OCI-LY1 (cell line): ENCODE data around the gene FARSB.

Source experiments
- CTCF ChIP-seq: fragments of 200-600 bp; sonication (generic), shearing (Covaris generic); IDR thresholded peaks from 2 replicates; pipeline ENCODE4 v1.5.1; 2017; ENCODE audit warnings: mild to moderate bottlenecking, antibody characterized with exemption, low read length, moderate library complexity, mixed read lengths
- EZH2 ChIP-seq: fragments of 200-600 bp; sonication (generic), shearing (Covaris generic); IDR thresholded peaks from 2 replicates; pipeline ENCODE4 v1.8.0; 2017; ENCODE audit warnings: borderline replicate concordance, mixed run types, mild to moderate bottlenecking, antibody characterized with exemption, low read length, moderate library complexity, mixed read lengths

- TF ChIP-seq CTCF (no peak), EZH2 (no peak)
These were observed 20.6 kb downstream of the FARSB start for GRCh38 chr2:222635295-222635694.
